ENCODE results near the gene SPACDR.
"Not testable (repeated sequence)": the region's sequence is repeated elsewhere in the genome, so short reads cannot be mapped to it uniquely, and the experiment has no call there.

- TF ChIP-seq, protein P1, sequence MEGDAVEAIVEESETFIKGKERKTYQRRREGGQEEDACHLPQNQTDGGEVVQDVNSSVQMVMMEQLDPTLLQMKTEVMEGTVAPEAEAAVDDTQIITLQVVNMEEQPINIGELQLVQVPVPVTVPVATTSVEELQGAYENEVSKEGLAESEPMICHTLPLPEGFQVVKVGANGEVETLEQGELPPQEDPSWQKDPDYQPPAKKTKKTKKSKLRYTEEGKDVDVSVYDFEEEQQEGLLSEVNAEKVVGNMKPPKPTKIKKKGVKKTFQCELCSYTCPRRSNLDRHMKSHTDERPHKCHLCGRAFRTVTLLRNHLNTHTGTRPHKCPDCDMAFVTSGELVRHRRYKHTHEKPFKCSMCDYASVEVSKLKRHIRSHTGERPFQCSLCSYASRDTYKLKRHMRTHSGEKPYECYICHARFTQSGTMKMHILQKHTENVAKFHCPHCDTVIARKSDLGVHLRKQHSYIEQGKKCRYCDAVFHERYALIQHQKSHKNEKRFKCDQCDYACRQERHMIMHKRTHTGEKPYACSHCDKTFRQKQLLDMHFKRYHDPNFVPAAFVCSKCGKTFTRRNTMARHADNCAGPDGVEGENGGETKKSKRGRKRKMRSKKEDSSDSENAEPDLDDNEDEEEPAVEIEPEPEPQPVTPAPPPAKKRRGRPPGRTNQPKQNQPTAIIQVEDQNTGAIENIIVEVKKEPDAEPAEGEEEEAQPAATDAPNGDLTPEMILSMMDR (conservative IDR thresholded peaks at IDR 0.05; ENCODE audit: low read depth, low read length): not testable (repeated sequence)
- TF ChIP-seq EZH2 (IDR thresholded peaks at IDR 0.05; ENCODE audit: borderline replicate concordance, low read depth, low read length, poor library complexity, severe bottlenecking): not testable (repeated sequence)
These were observed 10.2 kb downstream of the SPACDR start for GRCh38 chr7:100453854-100454253.

Data from A673 (cell line).